ENCODE data around the gene ZNF799.
"Not testable (repeated sequence)": the region's sequence is repeated elsewhere in the genome, so short reads cannot be mapped to it uniquely, and the experiment has no call there.

Gene ZNF799

DNA sequence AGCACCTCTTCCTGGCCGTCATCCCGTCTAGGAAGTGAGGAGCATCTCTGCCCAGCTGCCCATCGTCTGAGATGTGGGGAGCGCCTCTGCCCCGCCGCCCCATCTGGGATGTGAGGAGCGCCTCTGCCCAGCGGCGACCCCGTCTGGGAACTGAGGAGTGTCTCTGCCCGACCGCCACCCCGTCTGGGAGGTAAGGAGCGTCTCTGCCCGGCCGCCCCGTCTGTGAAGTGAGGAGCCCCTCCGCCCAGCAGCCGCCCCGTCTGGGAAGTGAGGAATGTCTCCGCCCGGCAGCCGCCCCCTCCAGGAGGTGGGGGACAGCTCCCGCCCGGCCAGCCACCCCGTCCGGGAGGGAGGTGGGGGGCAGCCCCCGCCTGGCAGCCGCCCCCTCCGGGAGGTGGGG, 38.8 kb downstream of the ZNF799 start:
- DNase-seq, result not testable (repeated sequence)

GRCh38 chr19:12353375-12353774, 47.7 kb downstream of the ZNF799 start:
- DNase-seq, result no peak

DNA sequence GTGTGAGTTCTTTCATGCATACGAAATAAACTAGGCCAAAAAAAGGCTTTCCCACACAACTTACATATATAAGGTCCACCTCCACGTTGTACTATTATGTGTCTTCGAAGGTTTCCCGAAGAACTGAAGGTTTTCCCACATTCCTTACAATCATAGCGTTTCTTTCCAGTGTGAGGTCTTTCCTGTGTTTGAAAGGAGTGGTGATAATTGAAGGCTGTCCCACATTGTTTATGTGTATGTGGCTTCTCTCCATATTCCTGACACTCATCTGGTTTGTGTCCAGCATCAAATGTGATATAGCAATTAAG, 50.2 kb downstream of the ZNF799 start:
- DNase-seq, result no peak

- DNase-seq, result no peak
These were observed 50.7 kb downstream of the ZNF799 start for GRCh38 chr19:12350185-12350889.

DNA sequence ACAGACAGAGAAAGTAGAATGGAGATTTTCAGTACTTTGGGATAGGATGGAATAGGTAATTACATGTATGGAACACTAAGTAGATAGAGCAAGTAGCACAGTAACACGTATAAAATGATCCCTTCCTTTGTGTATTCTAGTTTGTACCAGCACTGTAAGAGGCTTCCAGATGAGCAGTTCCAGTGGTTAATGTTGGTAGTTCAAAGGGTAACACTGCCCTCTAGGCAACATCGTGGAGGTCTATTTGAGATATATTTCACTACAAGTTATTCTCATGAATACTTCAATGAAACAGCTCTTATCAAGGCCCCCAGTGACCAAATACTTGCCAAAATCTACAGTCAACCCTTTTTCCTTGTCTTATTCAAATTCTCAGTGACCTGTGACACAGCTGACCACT, 54.2 kb downstream of the ZNF799 start:
- no peak for DNase-seq

GRCh38 chr19:12345197-12345596, 55.9 kb downstream of the ZNF799 start:
- DNase-seq, result no peak
